Thyroid gland (tissue), 4 donors: ENCODE data around the gene HMMR. TPM values are rescaled to one million over a fixed set of nuclear protein-coding genes. Genes with fewer than 3 reads are reported as not detected.

Experiments
- DNase-seq, 2 donors: peaks; one replicate each; pipeline ENCODE4 v3.0.0-alpha.2; 2019
- H3K27ac ChIP-seq, 3 donors: fragments of 200-600 bp; sonication (generic); 1 replicate in 2 of 3; 2 replicates in 1 of 3; pipeline ENCODE4 v1.5.1; 2016 to 2019; ENCODE audit warnings: mild to moderate bottlenecking in 1 of 3, moderate library complexity in 1 of 3
- H3K27me3 ChIP-seq: fragments of 200-600 bp; sonication (generic); one replicate; pipeline ENCODE4 v1.5.1; 2019
- H3K36me3 ChIP-seq, 2 donors: fragments of 200-600 bp; sonication (generic); one replicate each; pipeline ENCODE4 v1.5.1; 2016 to 2019
- H3K4me1 ChIP-seq, 2 donors: fragments of 200-600 bp; sonication (generic); one replicate each; pipeline ENCODE4 v1.5.1; 2017 to 2019
- H3K4me3 ChIP-seq, 3 donors: fragments of 200-600 bp; sonication (generic); replicated peaks in 1 of 3; 1 replicate in 2 of 3; 2 replicates in 1 of 3; pipeline ENCODE4 v1.5.1; 2016; ENCODE audit warnings: mild to moderate bottlenecking in 1 of 3
- H3K9me3 ChIP-seq: fragments of 200-600 bp; sonication (generic); one replicate; pipeline ENCODE4 v1.5.1; 2017
- CTCF ChIP-seq, 6 experiments: fragments of 200-600 bp in 3 of 6; fragments of 450-650 bp in 3 of 6; sonication (generic) in 3 of 6; IDR thresholded peaks; one replicate each; pipeline ENCODE4 v1.5.1; 2016 to 2019; ENCODE audit warnings: antibody characterized with exemption in 6 of 6, mild to moderate bottlenecking in 2 of 6, inconsistent platforms in 1 of 6, moderate library complexity in 1 of 6
- POLR2A ChIP-seq, 2 donors: fragments of 450-650 bp; IDR thresholded peaks; one replicate each; pipeline ENCODE4 v1.6.1; 2017; ENCODE audit warnings: antibody characterized with exemption in 2 of 2, mild to moderate bottlenecking in 2 of 2, moderate library complexity in 1 of 2
- WGBS, 2 donors: methylation state at CpG; one replicate each; pipeline ENCODE4 v1.1.5; 2017; 5-methylcytosine and 5-hydroxymethylcytosine counted together
- intact Hi-C: fragments of 100-400 bp; cut with DNase I; formaldehyde crosslinking; loops from one replicate; pipeline ENCODE4 v1.15.1; 2023
- small RNA-seq: library from RNA; depleted of rRNA; stranded (forward); fragments of <200 nt; gene quantifications from one replicate; pipeline ENCODE3, GENCODE V24; 2016
- total RNA-seq, 4 donors: library from RNA; depleted of rRNA; stranded (reverse); fragments of >200 nt; gene quantifications; one replicate each; pipeline ENCODE4 v1.2.3, GENCODE V29; 2016

HMMR gene
- total RNA-seq, 4 donors from 2014 or later: 0.56 to 1.8 (median 0.68) TPM

GRCh38 chr5:163540696-163541095 lies 80.3 kb downstream of the HMMR start:
- Histone ChIP-seq H3K9me3 (no peaks in the 10 kb centered on the region), H3K4me1 (no peaks in the 10 kb centered on the region), H3K27ac (no peak overlapping the region), H3K4me3 (no peak overlapping the region), H3K27me3 (no peaks in the 10 kb centered on the region), H3K36me3 (no peaks in the 10 kb centered on the region)
- DNase-seq: no peak
- intact Hi-C loops: no loop called here
- WGBS, 2 donors: 85 to 89% methylated on average over 1 of the region's 1 CpG
- no peak for TF ChIP-seq CTCF (IDR thresholded peaks at IDR 0.05)
- no peak for TF ChIP-seq POLR2A (IDR thresholded peaks at IDR 0.05)

Small RNA genes lying within 50 kb of the gene (small RNA-seq; reads per million reads assigned to genes)
- gene AC008723.1: not detected

Other genes with a start within 250 kb of the HMMR start
- 100 to 1,000 TPM; 116 to 149 (median 125) TPM for gene CCNG1, start 23.0 kb upstream of the HMMR start, total RNA-seq
- 10 to 100 TPM in 3 of 4 donors, 1 to 10 TPM in 1; 7.0 to 19.5 (median 14.8) TPM for gene NUDCD2, start 530 bp upstream of the HMMR start, total RNA-seq
- 100 to 1,000 TPM in 2 of 4 donors, 10 to 100 TPM in 2; 74.0 to 110 (median 101) TPM for gene MAT2B, start 45.0 kb downstream of the HMMR start, total RNA-seq